Mesenchymal stem cell (in vitro differentiated cells and primary cell): ENCODE data around the gene CCDC187.

Experiments
- DNase-seq: peaks from one replicate; pipeline ENCODE4 v3.0.0-alpha.2; 2013
- H2AFZ ChIP-seq: one replicate; pipeline ENCODE4 v1.6.1; 2013; ENCODE audit warnings: low read depth, mild to moderate bottlenecking, control low read depth, inconsistent platforms, low read length, moderate library complexity
- H2AK5ac ChIP-seq: 2 replicates; pipeline ENCODE4 v1.6.1; 2013; ENCODE audit warnings: low read length, moderate library complexity, mild to moderate bottlenecking, inconsistent platforms; ENCODE audit not compliant: severe bottlenecking
- H2BK120ac ChIP-seq: one replicate; pipeline ENCODE4 v1.6.1; 2013; ENCODE audit warnings: low read depth, mild to moderate bottlenecking, inconsistent platforms, low read length, moderate library complexity
- H2BK12ac ChIP-seq, 2 experiments: one replicate each; pipeline ENCODE4 v1.6.1; 2013; ENCODE audit warnings: inconsistent platforms in 2 of 2, low read length in 2 of 2, mild to moderate bottlenecking in 2 of 2, moderate library complexity in 2 of 2, control low read depth in 1 of 2
- H2BK15ac ChIP-seq: one replicate; pipeline ENCODE4 v1.6.1; 2013; ENCODE audit warnings: mild to moderate bottlenecking, low read depth, inconsistent platforms; ENCODE audit not compliant: poor library complexity, severe bottlenecking
- H2BK5ac ChIP-seq: 2 replicates; pipeline ENCODE4 v1.6.1; 2013; ENCODE audit warnings: low read depth, mild to moderate bottlenecking, low read length, control low read depth, inconsistent platforms; ENCODE audit not compliant: poor library complexity, severe bottlenecking
- H3K14ac ChIP-seq, 2 experiments: one replicate each; pipeline ENCODE4 v1.6.1; 2013; ENCODE audit warnings: inconsistent platforms in 2 of 2, low read length in 2 of 2, control low read depth in 1 of 2, mild to moderate bottlenecking in 1 of 2, moderate library complexity in 1 of 2
- H3K18ac ChIP-seq, 2 experiments: one replicate each; pipeline ENCODE4 v1.6.1; 2013; ENCODE audit warnings: inconsistent platforms in 2 of 2, low read length in 2 of 2, control low read depth in 1 of 2, low read depth in 1 of 2, mild to moderate bottlenecking in 1 of 2
- H3K23ac ChIP-seq, 2 experiments: one replicate each; pipeline ENCODE4 v1.6.1; 2013; ENCODE audit warnings: inconsistent platforms in 2 of 2, low read length in 2 of 2, mild to moderate bottlenecking in 2 of 2, moderate library complexity in 2 of 2, control low read depth in 1 of 2
- H3K27ac ChIP-seq: 2 replicates; pipeline ENCODE4 v1.5.1; 2013; ENCODE audit warnings: mild to moderate bottlenecking, moderate library complexity, low read length, control low read depth, inconsistent platforms; ENCODE audit not compliant: poor library complexity, severe bottlenecking
- H3K27me3 ChIP-seq, 2 experiments: 2 replicates each; pipeline versions ENCODE4 v1.6.1 to v1.7.0; 2013; ENCODE audit warnings: low read length in 2 of 2, mild to moderate bottlenecking in 2 of 2, moderate library complexity in 2 of 2, control low read depth in 1 of 2, inconsistent platforms in 1 of 2; ENCODE audit not compliant: control insufficient read depth in 1 of 2, insufficient read depth in 1 of 2
- H3K36me3 ChIP-seq, 2 experiments: 2 replicates each; pipeline versions ENCODE4 v1.6.1 to v1.7.0; 2013; ENCODE audit warnings: low read length in 2 of 2, control low read depth in 1 of 2, inconsistent platforms in 1 of 2, low read depth in 1 of 2, mild to moderate bottlenecking in 1 of 2; ENCODE audit not compliant: insufficient read depth in 2 of 2, control insufficient read depth in 1 of 2
- H3K4ac ChIP-seq, 2 experiments: one replicate each; pipeline ENCODE4 v1.6.1; 2013; ENCODE audit warnings: inconsistent platforms in 2 of 2, low read length in 2 of 2, mild to moderate bottlenecking in 2 of 2, moderate library complexity in 2 of 2, control low read depth in 1 of 2, low read depth in 1 of 2
- H3K4me1 ChIP-seq: 2 replicates; pipeline ENCODE4 v1.6.1; 2013; ENCODE audit warnings: low read depth, low read length, control low read depth; ENCODE audit not compliant: control insufficient read depth, insufficient read depth
- H3K4me2 ChIP-seq: 2 replicates; pipeline ENCODE4 v1.6.1; 2013; ENCODE audit warnings: low read length, mild to moderate bottlenecking, inconsistent platforms; ENCODE audit not compliant: poor library complexity, severe bottlenecking
- H3K4me3 ChIP-seq, 2 experiments: 2 replicates each; pipeline versions ENCODE4 v1.5.1 to v1.7.0; 2013; ENCODE audit warnings: low read length in 2 of 2, mild to moderate bottlenecking in 2 of 2, control low read depth in 1 of 2, low read depth in 1 of 2; ENCODE audit not compliant: insufficient read depth in 1 of 2
- H3K79me1 ChIP-seq: replicated peaks from 2 replicates; pipeline ENCODE4 v1.6.1; 2013; ENCODE audit warnings: mild to moderate bottlenecking, control low read depth, low read length, inconsistent platforms; ENCODE audit not compliant: poor library complexity, severe bottlenecking
- H3K9ac ChIP-seq: 2 replicates; pipeline ENCODE4 v1.7.0; 2013; ENCODE audit warnings: mild to moderate bottlenecking, low read length, moderate library complexity
- H3K9me3 ChIP-seq: 2 replicates; pipeline ENCODE4 v1.7.0; 2013; ENCODE audit warnings: mild to moderate bottlenecking, low read length; ENCODE audit not compliant: control insufficient read depth
- H4K8ac ChIP-seq: one replicate; pipeline ENCODE4 v1.6.1; 2013; ENCODE audit warnings: inconsistent platforms, mild to moderate bottlenecking, low read length, moderate library complexity
- H4K91ac ChIP-seq: one replicate; pipeline ENCODE4 v1.6.1; 2013; ENCODE audit warnings: mild to moderate bottlenecking, low read length, inconsistent platforms
- WGBS: methylation state at CpG from one replicate; pipeline ENCODE4 v1.1.7; 2013; ENCODE audit warnings: mixed read lengths; 5-methylcytosine and 5-hydroxymethylcytosine counted together

The CCDC187 gene

GRCh38 chr9:136213733-136214132 is 90.2 kb downstream of the CCDC187 start:
- H2BK15ac ChIP-seq = no peak overlapping the region
- no peak overlapping the region for H3K4me2 ChIP-seq
- peaks cover 7% of the 10 kb centered on the region for H3K79me1 ChIP-seq
- peaks cover 42 to 77% of the 10 kb centered on the region in 2 experiments for H3K36me3 ChIP-seq
- WGBS = 98% methylated on average over 7 of the region's 9 CpGs
- H2BK120ac ChIP-seq = no peak overlapping the region
- H3K23ac ChIP-seq = no peak overlapping the region
- peaks cover 6% of the 10 kb centered on the region for H3K9me3 ChIP-seq
- H3K18ac ChIP-seq = no peak overlapping the region
- peaks cover 2% of the 10 kb centered on the region for H3K4me1 ChIP-seq
- H3K9ac ChIP-seq = no peak overlapping the region
- no peak overlapping the region for H2BK12ac ChIP-seq
- H4K91ac ChIP-seq = no peak overlapping the region
- no peak overlapping the region for H4K8ac ChIP-seq
- H2AK5ac ChIP-seq = no peak overlapping the region
- no peak overlapping the region for H3K4ac ChIP-seq
- no peaks in the 10 kb centered on the region for H3K27me3 ChIP-seq
- DNase-seq = no peak
- H3K14ac ChIP-seq = no peak overlapping the region
- no peak overlapping the region for H2BK5ac ChIP-seq
- H3K27ac ChIP-seq = no peak overlapping the region
- no peak overlapping the region for H3K4me3 ChIP-seq
- no peak overlapping the region for H2AFZ ChIP-seq

DNA sequence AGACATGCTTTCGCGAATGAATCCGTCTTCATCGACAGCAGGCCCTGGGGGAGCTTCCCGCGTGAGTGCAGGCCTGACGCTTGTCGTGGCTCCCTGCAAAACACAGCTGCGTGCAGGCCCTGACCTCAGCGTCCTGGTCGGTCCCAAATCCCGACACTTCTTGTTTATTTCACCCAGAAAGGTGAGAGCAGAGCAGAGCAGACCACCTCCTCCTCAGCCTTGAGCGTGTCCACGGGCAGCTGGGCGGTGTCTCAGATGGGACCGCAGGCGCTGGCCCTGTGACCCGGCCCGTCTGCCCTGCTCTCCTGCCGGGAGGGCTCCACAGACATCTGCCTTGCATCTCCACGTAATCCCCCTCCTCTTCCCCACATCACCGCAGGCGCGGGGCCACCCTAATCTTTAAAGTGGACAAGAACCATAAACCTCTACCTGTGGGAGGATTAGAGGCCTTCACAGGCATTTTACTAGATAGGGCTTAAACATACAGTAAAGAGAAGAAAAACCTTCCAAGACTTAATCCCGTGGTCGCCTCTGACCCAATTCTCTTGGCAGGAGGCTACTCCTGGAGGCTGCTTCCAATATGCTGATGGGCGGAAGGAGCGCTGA is 91.4 kb downstream of the CCDC187 start:
- H2AFZ ChIP-seq = no peak overlapping the region
- no peak overlapping the region for H2BK5ac ChIP-seq
- no peak overlapping the region for H3K4me2 ChIP-seq
- no peaks in the 10 kb centered on the region for H3K79me1 ChIP-seq
- H4K8ac ChIP-seq = no peak overlapping the region
- WGBS = 92% methylated on average over 28 of the region's 28 CpGs
- H3K23ac ChIP-seq = no peak overlapping the region
- no peak overlapping the region for H3K18ac ChIP-seq
- peaks cover 6% of the 10 kb centered on the region for H3K9me3 ChIP-seq
- no peak overlapping the region for H2BK120ac ChIP-seq
- no peaks in the 10 kb centered on the region for H3K27me3 ChIP-seq
- H2AK5ac ChIP-seq = no peak overlapping the region
- no peak overlapping the region for H2BK12ac ChIP-seq
- no peak overlapping the region for H4K91ac ChIP-seq
- no peak overlapping the region for H3K4ac ChIP-seq
- no peak overlapping the region for H3K9ac ChIP-seq
- H2BK15ac ChIP-seq = no peak overlapping the region
- no peak overlapping the region for H3K4me3 ChIP-seq
- no peak overlapping the region for H3K14ac ChIP-seq
- H3K27ac ChIP-seq = no peak overlapping the region
- peaks cover 41 to 80% of the 10 kb centered on the region in 2 experiments for H3K36me3 ChIP-seq
- no peak for DNase-seq
- peaks cover 2% of the 10 kb centered on the region for H3K4me1 ChIP-seq

GRCh38 chr9:136211441-136212344 is 92.2 kb downstream of the CCDC187 start:
- Histone ChIP-seq H3K18ac (no peak overlapping the region), H2BK15ac (no peak overlapping the region), H3K14ac (no peak overlapping the region), H3K27ac (no peak overlapping the region), H2BK12ac (no peak overlapping the region), H3K36me3 (peaks cover 41 to 78% of the 10 kb centered on the region in 2 experiments), H3K4me1 (no peaks in the 10 kb centered on the region), H3K23ac (no peak overlapping the region), H3K4me2 (no peak overlapping the region), H3K9ac (no peak overlapping the region), H3K27me3 (no peaks in the 10 kb centered on the region), H3K4ac (no peak overlapping the region), H2BK5ac (no peak overlapping the region), H4K91ac (no peak overlapping the region), H2AK5ac (no peak overlapping the region), H3K9me3 (peaks cover 6% of the 10 kb centered on the region), H3K4me3 (no peak overlapping the region), H2BK120ac (no peak overlapping the region), H2AFZ (no peak overlapping the region), H4K8ac (no peak overlapping the region), H3K79me1 (peaks cover under 1% of the 10 kb centered on the region)
- whole genome bisulfite sequencing = 96% methylated on average over 35 of the region's 35 CpGs
- no peak for DNase-seq

DNA sequence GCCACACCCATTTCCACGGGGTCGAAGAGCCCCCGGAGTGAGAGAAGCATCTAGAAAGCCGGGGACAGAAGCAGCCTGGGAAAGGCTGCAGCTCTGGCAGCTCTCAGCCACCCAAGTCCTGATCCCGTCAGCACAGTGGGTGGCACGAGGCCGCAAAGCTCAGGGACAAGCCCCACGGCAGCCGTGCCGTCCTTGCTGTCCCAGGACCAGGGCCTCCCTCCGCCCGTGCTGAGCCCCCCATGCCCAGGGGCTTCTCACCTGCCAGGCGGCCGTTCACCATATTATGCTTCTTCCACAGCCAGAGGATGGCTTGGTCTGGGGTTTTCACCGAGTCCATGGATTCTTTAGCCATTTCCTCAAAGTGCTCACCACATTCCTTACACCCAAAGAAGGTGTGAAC is 92.9 kb downstream of the CCDC187 start:
- Histone ChIP-seq H2BK12ac (no peak overlapping the region), H3K4me2 (no peak overlapping the region), H4K8ac (no peak overlapping the region), H3K18ac (no peak overlapping the region), H2BK15ac (no peak overlapping the region), H3K36me3 (peaks cover 36 to 72% of the 10 kb centered on the region in 2 experiments), H3K79me1 (peaks cover 2% of the 10 kb centered on the region), H3K27me3 (no peaks in the 10 kb centered on the region), H2AK5ac (no peak overlapping the region), H3K4me1 (no peaks in the 10 kb centered on the region), H2BK120ac (no peak overlapping the region), H3K4me3 (no peak overlapping the region), H2AFZ (no peak overlapping the region), H3K4ac (no peak overlapping the region), H3K27ac (no peak overlapping the region), H3K14ac (no peak overlapping the region), H3K9ac (no peak overlapping the region), H2BK5ac (no peak overlapping the region), H4K91ac (no peak overlapping the region), H3K9me3 (peaks cover 6% of the 10 kb centered on the region), H3K23ac (no peak overlapping the region)
- no peak for DNase-seq
- 97% methylated on average over 15 of the region's 15 CpGs for WGBS
